ENCODE results near the gene TBC1D10A. TPM values are rescaled to one million over a fixed set of nuclear protein-coding genes. Genes with fewer than 3 reads are reported as not detected.

The TBC1D10A gene
- total RNA-seq (10 to 100 TPM in 1 of 9 donors, 1 to 10 TPM in 8; 4.3 to 10.1 (median 7.1) TPM), polyA plus RNA-seq (1 to 10 TPM; 4.5 to 9.5 TPM)
- long read RNA-seq, donor 1, transcript TBC1D10A-201 (9 exons, 2,077 nt): major isoform, 5 of 6 reads
- long read RNA-seq, donor 1, partial matches to known transcripts: 1 of 6 reads
- long read RNA-seq, donor 1, other reads (novel, unspliced or antisense): 0 of 6 reads
- long read RNA-seq, donor 2, transcript TBC1D10A-201 (9 exons, 2,077 nt): major isoform, 34 of 40 reads
- long read RNA-seq, donor 2, partial matches to known transcripts: 4 of 40 reads
- long read RNA-seq, donor 2, other reads (novel, unspliced or antisense): 2 of 40 reads
- long read RNA-seq, donor 3, transcript TBC1D10A-201 (9 exons, 2,077 nt): major isoform, 7 of 8 reads
- long read RNA-seq, donor 3, partial matches to known transcripts: 0 of 8 reads
- long read RNA-seq, donor 3, other reads (novel, unspliced or antisense): 0 of 8 reads

- peak; percentile 91 to 95 (median 92) for DNase-seq
- Histone ChIP-seq H3K9me3 (no peaks in the 10 kb centered on the region), H3K4me1 (peaks cover under 1 to 51% (median 37%) of the 10 kb centered on the region in 12 donors), H3K4me3 (peak within 1 kb of the TSS; percentile 64 to 100 (median 94)), H3K27ac (peak within 1 kb of the TSS; percentile 48 to 95 (median 88)), H3K27me3 (no peaks in the 10 kb centered on the region), H3K36me3 (peaks cover 0 to 19% (median 12%) of the 10 kb centered on the region in 9 donors)
- 0 to 1% (median 1%) methylated on average over 21 to 69 of the region's 69 CpGs for WGBS, 4 donors
- intact Hi-C loops (cut with DNase I): loop anchor here in 8 of 10 donors (1.0 to 5.0 kb wide), 8 partner anchors 30 to 60 kb away; partner anchors contain the start of genes CASTOR1 (in 6 of the 8), RNF215 (in 2 of the 8), CCDC157 (in 1 of the 8) and SF3A1 (in 1 of the 8)
- ATAC-seq: peak; percentile 87 to 97 (median 93)
- peak in 1 of 2 donors; percentile 96 for TF ChIP-seq POLR2A (IDR thresholded peaks at IDR 0.05)
- TF ChIP-seq, protein P1, sequence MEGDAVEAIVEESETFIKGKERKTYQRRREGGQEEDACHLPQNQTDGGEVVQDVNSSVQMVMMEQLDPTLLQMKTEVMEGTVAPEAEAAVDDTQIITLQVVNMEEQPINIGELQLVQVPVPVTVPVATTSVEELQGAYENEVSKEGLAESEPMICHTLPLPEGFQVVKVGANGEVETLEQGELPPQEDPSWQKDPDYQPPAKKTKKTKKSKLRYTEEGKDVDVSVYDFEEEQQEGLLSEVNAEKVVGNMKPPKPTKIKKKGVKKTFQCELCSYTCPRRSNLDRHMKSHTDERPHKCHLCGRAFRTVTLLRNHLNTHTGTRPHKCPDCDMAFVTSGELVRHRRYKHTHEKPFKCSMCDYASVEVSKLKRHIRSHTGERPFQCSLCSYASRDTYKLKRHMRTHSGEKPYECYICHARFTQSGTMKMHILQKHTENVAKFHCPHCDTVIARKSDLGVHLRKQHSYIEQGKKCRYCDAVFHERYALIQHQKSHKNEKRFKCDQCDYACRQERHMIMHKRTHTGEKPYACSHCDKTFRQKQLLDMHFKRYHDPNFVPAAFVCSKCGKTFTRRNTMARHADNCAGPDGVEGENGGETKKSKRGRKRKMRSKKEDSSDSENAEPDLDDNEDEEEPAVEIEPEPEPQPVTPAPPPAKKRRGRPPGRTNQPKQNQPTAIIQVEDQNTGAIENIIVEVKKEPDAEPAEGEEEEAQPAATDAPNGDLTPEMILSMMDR (IDR thresholded peaks at IDR 0.05): no peak
Observed at GRCh38 chr22:30326706-30327362, at the start of gene TBC1D10A. Gene TBC1D10A (minus strand): TSS chr22:30326941. CDS start chr22:30326881, 60 bp downstream.

DNA sequence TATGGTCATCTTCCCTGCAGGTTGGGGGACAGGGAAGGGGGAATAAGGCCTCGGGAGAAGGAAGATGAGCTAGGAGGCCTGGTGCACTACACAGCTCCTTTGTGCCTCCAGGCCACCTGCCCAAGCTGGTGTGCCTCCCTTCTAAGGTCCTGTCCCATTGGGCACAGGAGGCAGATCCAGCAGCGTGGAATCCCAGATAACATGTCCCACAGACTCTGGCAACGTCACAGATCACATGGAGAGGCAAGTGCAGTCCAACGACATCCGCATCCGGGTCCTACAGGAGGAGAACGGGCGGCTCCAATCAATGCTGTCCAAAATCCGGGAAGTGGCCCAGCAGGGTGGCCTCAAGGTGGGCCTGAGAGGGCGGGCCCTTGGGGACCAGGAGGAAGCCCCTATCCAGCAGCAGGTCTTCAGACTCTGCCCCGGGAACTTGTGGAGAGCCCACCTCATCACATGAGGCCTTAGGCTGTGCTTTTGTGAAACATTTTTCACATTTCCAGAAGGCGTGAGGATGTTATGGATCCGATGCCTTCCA, 48.6 kb upstream of the TBC1D10A start:
- intact Hi-C loops (cut with DNase I): loop anchor here in 1 of 10 donors (5.0 kb wide), 1 partner anchor 98 kb away; no protein-coding TSS in a partner anchor
- peak; percentile 40 to 69 (median 56) for ATAC-seq
- no peaks in the 10 kb centered on the region for H3K27me3 ChIP-seq
- peak overlapping the region in 1 of 12 donors; percentile 58 for H3K27ac ChIP-seq
- peaks cover 0 to 12% (median 0%) of the 10 kb centered on the region in 9 donors for H3K36me3 ChIP-seq
- DNase-seq: peak in 3 of 5 donors; percentile 41 to 67 (median 67)
- no peak for TF ChIP-seq POLR2A (IDR thresholded peaks at IDR 0.05)
- TF ChIP-seq, protein P1 (IDR thresholded peaks at IDR 0.05): no peak
- WGBS, 4 donors: 73 to 85% (median 79%) methylated on average over 11 to 13 of the region's 13 CpGs
- H3K9me3 ChIP-seq: no peaks in the 10 kb centered on the region
- H3K4me1 ChIP-seq: peaks cover 0 to 9% (median 0%) of the 10 kb centered on the region in 12 donors
- H3K4me3 ChIP-seq: no peak overlapping the region

- no peak overlapping the region for H3K27ac ChIP-seq
- intact Hi-C loops (cut with DNase I): no loop called here
- DNase-seq (no peak), ATAC-seq (no peak)
- H3K4me1 ChIP-seq: peaks cover 0 to 9% (median 0%) of the 10 kb centered on the region in 12 donors
- no peaks in the 10 kb centered on the region for H3K9me3 ChIP-seq
- TF ChIP-seq, protein P1 (IDR thresholded peaks at IDR 0.05): no peak
- TF ChIP-seq POLR2A (IDR thresholded peaks at IDR 0.05): no peak
- WGBS, 4 donors: 82 to 87% (median 87%) methylated on average over 23 to 33 of the region's 33 CpGs
- H3K27me3 ChIP-seq: no peaks in the 10 kb centered on the region
- H3K4me3 ChIP-seq: no peak overlapping the region
- peaks cover 0 to 4% (median 0%) of the 10 kb centered on the region in 9 donors for H3K36me3 ChIP-seq
Observed at GRCh38 chr22:30373331-30374325, 46.9 kb upstream of the TBC1D10A start.
